GM18498 (cell line): ENCODE measurements around the gene C1orf105.
"Not testable (repeated sequence)": the region's sequence is repeated elsewhere in the genome, so short reads cannot be mapped to it uniquely, and the experiment has no call there.

Experiments
- ATAC-seq: cut with Tn5 transposase; IDR thresholded peaks from one replicate; pipeline ENCODE4 v1.9.1; 2021; ENCODE audit warnings: mild to moderate bottlenecking, moderate library complexity; ENCODE audit not compliant: unreplicated experiment

Gene C1orf105

GRCh38 chr1:172483448-172483847 lies 63.0 kb downstream of the C1orf105 start:
- no peak for ATAC-seq

GRCh38 chr1:172484252-172484651 lies 63.8 kb downstream of the C1orf105 start:
- no peak for ATAC-seq

- ATAC-seq = no peak
Measured at GRCh38 chr1:172485626-172486025, 65.1 kb downstream of the C1orf105 start.

GRCh38 chr1:172486805-172487454 lies 66.4 kb downstream of the C1orf105 start:
- ATAC-seq = no peak

GRCh38 chr1:172487550-172487949 lies 67.1 kb downstream of the C1orf105 start:
- no peak for ATAC-seq

GRCh38 chr1:172488393-172488792 lies 67.9 kb downstream of the C1orf105 start:
- ATAC-seq = no peak

GRCh38 chr1:172489847-172490246 lies 69.4 kb downstream of the C1orf105 start:
- no peak for ATAC-seq

- no peak for ATAC-seq
Measured at GRCh38 chr1:172492421-172492820, 71.9 kb downstream of the C1orf105 start.

- no peak for ATAC-seq
Measured at GRCh38 chr1:172494166-172494565, 73.7 kb downstream of the C1orf105 start.

GRCh38 chr1:172496127-172496526 lies 75.6 kb downstream of the C1orf105 start:
- not testable (repeated sequence) for ATAC-seq

GRCh38 chr1:172496678-172497077 lies 76.2 kb downstream of the C1orf105 start:
- ATAC-seq = no peak

GRCh38 chr1:172497230-172497629 lies 76.7 kb downstream of the C1orf105 start:
- no peak for ATAC-seq

- ATAC-seq = no peak
Measured at GRCh38 chr1:172498857-172499256, 78.4 kb downstream of the C1orf105 start.

- ATAC-seq = no peak
Measured at GRCh38 chr1:172499636-172500141, 79.2 kb downstream of the C1orf105 start.

- no peak for ATAC-seq
Measured at GRCh38 chr1:172500207-172500606, 79.7 kb downstream of the C1orf105 start.

- no peak for ATAC-seq
Measured at GRCh38 chr1:172507741-172508140, 87.3 kb downstream of the C1orf105 start.

- ATAC-seq = no peak
Measured at GRCh38 chr1:172510479-172510878, 90.0 kb downstream of the C1orf105 start.

GRCh38 chr1:172512591-172512990 lies 92.1 kb downstream of the C1orf105 start:
- no peak for ATAC-seq

GRCh38 chr1:172513479-172513878 lies 93.0 kb downstream of the C1orf105 start:
- no peak for ATAC-seq

GRCh38 chr1:172514108-172514507 lies 93.6 kb downstream of the C1orf105 start:
- ATAC-seq = no peak

- no peak for ATAC-seq
Measured at GRCh38 chr1:172515436-172515835, 95.0 kb downstream of the C1orf105 start.

- ATAC-seq = no peak
Measured at GRCh38 chr1:172515927-172516326, 95.4 kb downstream of the C1orf105 start.

- no peak for ATAC-seq
Measured at GRCh38 chr1:172517081-172517480, 96.6 kb downstream of the C1orf105 start.
